Transverse colon (tissue), 3 donors: ENCODE measurements around the gene ARHGAP21.

Experiments
- EP300 ChIP-seq: sonication (generic); formaldehyde crosslinking; IDR thresholded peaks from one replicate; pipeline ENCODE4 v1.6.1; 2017; ENCODE audit warnings: antibody characterized with exemption, low read depth
- POLR2A ChIP-seq: fragments of 450-650 bp; IDR thresholded peaks from one replicate; pipeline ENCODE4 v1.6.1; 2016; ENCODE audit warnings: antibody characterized with exemption, mild to moderate bottlenecking, moderate library complexity
- TF ChIP-seq, protein P1 (sequence below), 5 experiments: fragments of 200-600 bp in 3 of 5; fragments of 450-650 bp in 2 of 5; sonication (generic) in 3 of 5; IDR thresholded peaks; 1 replicate in 2 of 5; 2 replicates in 3 of 5; pipeline ENCODE4 v1.5.1; 2016 to 2017; ENCODE audit warnings: antibody characterized with exemption in 5 of 5, inconsistent platforms in 3 of 5, mild to moderate bottlenecking in 2 of 5, moderate library complexity in 1 of 5

DNA sequence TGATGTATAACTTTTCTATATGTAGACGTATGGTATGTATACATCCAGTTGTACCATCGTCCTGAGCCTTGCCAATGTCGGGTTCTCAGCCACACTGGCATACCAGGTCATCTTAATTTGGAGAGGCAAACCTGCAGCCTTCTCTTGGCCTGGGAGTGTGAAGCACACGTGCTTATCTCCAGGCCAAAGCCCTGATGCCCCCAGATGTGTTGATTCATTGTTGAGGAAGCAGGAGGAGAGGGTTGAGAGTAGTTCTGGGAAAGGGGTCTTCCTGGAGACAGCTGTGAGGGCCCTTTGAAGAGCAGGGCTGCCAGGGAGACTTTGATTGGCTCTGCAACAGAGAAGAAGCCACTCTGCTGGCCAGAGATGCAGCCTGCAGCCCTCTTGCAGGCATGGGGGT lies 155.6 kb downstream of the ARHGAP21 start:
- TF ChIP-seq, protein P1, sequence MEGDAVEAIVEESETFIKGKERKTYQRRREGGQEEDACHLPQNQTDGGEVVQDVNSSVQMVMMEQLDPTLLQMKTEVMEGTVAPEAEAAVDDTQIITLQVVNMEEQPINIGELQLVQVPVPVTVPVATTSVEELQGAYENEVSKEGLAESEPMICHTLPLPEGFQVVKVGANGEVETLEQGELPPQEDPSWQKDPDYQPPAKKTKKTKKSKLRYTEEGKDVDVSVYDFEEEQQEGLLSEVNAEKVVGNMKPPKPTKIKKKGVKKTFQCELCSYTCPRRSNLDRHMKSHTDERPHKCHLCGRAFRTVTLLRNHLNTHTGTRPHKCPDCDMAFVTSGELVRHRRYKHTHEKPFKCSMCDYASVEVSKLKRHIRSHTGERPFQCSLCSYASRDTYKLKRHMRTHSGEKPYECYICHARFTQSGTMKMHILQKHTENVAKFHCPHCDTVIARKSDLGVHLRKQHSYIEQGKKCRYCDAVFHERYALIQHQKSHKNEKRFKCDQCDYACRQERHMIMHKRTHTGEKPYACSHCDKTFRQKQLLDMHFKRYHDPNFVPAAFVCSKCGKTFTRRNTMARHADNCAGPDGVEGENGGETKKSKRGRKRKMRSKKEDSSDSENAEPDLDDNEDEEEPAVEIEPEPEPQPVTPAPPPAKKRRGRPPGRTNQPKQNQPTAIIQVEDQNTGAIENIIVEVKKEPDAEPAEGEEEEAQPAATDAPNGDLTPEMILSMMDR (IDR thresholded peaks at IDR 0.05) = no peak
- TF ChIP-seq POLR2A = no peak
- TF ChIP-seq EP300 = no peak
